Measurements from ENCODE around the gene PRDM15.

The PRDM15 gene

DNA sequence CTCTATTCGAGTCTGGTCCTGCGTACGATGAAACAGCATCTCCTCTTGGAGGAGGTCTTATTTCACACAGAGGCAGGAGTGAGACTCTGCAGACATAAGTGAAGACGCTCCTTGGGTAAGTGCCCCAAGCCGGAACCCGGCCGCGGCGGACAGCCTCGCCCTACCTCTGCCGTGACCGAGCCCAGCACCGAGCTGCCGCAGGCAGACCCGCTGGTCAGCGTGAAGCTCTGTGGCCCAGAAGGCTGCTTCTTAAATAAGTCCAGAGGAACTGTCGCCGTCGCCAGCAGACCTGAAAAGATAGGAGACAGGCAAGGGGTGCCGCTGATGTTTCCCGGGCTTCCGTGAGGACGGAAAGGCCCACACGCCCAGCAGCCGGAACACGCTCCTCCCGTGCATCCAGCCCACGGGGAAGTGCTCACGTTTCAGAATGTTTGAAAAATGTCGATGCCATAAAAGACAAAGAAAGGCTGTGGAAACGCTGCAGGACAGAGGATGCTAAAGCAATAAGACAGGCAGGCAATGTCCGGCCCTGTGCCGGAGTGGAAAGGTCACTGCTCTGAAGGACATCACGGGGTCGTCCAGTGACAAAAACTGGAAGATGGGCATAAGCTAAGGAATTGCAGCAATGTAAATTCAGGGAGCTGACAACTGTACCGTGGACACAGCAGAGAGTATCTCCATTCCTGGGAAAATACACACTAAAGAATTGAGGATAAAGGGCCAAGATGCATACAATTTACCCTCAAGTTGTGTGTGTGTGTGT is 28.5 kb upstream of the PRDM15 start:
- DNase-seq (ENCODE audit: low read depth): no peak

DNA sequence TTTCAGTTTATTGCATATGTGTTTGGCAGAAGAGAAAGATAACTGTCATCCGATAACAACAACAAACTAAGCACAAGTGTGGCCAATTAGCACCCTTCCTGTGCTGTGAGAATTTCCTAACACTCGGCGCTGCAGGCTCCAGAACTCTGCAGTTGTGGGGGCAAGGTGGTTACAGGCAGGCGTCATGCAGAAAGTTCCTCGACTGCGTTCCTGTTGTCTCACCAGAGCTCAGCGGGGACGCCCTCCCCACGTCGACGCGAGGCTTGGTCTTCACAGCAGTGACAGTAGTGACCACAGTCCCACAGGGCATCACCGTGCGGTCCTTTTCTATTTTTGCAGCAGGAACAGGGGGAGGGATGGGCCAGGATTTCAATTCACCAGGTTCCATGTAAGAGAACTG is 27.6 kb upstream of the PRDM15 start:
- no peak for DNase-seq (ENCODE audit: low read depth)

DNA sequence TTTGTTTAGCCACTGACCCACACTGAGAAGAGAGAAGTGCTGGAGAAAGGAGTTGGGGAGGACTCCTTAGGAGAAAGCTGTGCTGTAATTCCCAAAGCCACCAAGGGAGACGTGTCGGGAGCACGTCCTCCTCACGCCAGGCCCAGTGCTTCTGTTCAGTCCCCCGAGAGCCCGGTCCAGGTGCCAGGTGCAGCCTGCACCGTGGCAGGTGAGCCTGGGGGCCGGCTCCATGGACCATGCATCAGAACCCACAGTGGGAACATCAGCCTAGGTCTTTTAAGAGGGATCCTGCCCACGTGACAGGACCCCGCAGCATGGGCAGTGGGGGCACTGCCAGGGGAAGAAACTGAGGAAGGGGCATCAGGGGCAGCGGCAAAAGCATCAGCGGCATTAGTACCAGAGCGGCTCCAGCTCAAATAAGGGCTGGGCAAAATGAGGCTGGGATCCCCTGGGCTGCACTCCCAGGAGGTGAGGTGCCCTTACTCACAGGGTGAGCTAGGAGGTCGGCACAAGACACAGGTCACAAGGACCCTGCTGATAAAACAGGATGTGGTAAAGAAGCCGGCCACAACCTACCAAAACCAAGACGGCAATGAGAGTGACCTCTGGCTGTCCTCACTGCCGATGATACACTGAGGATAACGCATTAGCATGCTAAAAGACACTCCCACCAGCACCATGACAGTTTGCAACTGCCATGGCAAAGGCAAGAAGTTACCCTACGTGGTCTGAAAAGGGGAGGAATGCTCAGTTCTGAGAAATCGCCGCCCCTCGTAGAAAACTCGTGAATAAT is 24.6 kb upstream of the PRDM15 start:
- DNase-seq (ENCODE audit: low read depth): no peak

DNA sequence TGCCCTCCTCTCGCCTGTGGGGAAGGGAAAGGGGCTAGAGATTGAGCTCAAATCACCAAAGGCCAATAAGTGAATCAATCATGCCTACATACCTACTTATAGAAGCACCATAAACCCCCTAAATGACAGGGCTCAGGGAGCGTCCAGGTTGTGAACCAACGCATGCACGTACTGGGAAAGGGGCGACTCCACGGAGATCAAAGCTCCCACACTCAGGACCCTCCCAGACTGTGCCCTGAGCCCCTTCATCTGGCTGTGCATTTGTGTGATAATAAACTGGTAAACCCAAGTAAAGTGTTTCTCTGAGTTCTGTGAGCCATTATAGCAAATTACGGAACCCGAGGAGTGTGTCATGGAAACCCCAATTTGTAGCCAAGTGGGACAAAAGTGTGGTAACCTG is 23.8 kb upstream of the PRDM15 start:
- no peak for DNase-seq (ENCODE audit: low read depth)

DNA sequence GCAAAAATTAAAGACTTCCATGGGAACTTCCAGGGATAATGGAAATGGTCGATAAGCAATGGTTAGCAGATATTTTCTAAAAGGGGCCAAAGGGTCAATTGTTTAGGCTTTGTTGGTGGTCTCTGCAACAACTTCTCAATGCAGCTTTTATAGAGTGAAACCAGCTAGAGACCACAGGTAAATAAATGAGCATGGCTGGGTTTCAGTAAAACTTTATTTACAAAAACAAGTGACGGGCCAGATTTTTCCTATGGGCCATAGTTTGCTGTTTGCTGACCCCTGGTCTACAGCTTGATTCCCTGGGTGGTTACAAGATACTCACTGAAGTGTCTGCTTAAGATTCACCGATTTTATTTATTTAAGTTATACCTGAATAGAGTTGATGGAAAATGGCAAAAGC is 22.6 kb upstream of the PRDM15 start:
- DNase-seq (ENCODE audit: low read depth): no peak

DNA sequence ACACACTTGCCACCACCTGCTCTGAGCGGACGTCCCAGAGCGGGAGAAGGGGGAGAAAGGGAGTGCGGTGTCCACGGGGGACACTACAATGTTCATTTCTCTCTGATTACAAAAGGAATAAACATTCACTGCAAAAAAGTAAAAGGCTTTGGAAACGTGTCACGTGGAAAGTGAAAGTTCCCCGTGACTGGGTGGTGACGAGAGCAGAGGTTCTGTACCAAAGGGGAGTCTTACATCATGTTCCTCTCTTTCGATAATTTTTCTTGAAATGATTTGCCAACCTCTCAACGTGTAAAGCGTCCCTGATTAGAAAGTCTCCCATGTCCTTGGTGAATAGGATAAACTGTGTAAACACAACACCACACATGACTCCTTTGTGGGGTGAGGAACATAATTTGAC is 22.0 kb upstream of the PRDM15 start:
- no peak for DNase-seq (ENCODE audit: low read depth)

DNA sequence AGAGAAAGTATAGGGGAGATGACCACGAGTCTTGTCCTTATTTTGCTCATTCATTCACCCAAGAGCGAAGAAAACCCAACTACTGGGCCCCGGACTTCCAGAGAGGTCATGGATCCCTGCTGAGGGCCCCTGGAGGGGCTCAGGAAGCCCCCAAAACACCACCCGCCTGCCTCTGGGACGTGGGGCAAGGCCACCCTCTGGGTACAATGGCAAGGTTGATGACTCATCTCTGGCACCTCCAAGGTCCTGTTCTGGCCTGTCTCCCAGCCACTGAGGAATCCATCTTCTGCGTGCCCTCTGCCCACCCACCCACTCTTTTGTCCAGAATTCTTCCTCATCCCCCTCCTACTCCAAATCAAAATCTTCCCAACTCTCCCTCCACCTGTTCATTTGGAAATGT is 21.3 kb upstream of the PRDM15 start:
- DNase-seq (ENCODE audit: low read depth): no peak

DNA sequence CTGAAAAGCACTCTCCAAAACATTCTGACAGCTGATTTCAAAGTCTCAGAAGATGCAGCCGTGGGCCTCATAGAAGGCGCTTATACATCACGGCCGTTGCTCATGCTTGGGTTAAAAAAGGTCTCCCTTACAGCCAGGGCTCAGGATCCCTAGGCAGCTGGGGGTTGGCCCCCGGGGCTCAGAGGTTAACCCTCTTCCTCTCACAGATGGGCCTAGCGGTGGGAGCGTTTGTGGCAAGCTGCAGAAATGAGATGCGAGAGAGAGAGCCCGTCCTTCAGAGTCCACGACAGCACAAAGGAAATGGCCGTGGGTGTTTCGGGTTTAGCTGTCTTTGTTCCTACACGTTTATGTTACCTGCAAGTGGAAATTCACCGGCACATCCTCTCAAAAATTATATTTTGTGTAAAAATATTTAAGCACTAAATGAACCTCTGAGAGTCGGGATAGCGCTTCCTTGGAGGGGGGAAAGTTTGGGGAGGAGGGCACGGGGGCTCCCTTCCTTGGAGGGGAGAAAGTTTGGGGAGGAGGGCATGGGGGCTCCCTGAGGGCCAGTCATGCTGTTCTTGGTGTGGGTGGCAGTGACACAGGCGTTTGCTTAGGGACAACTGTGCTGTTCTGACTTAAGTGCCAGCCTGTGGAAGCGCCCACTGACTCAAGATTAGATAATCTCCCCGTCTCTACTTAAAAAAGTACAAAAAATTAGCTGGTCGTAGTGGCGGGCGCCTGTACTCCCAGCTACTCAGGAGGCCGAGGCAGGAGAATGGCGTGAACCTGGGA is 20.5 kb upstream of the PRDM15 start:
- no peak for DNase-seq (ENCODE audit: low read depth)

DNA sequence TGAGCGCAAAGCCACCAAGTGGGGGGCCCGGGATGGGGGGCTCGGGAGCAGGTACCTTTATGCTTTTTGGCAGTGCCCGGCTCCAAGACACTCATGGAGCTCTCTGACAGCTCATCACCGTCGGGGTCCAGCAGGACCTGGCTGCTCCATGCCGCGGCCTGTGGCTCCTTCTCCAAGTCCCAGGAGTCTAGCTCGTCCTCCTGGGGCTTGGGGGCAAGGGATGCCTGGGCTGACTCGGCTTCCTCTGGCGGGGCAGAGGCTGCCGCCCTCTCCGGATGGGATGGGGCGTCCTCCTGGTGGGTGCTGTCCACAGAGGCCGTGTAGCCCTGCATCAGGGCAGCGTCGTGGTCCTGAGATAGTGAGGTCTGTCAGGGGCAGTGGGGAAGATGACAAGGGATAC is 19.9 kb upstream of the PRDM15 start:
- no peak for DNase-seq (ENCODE audit: low read depth)

DNA sequence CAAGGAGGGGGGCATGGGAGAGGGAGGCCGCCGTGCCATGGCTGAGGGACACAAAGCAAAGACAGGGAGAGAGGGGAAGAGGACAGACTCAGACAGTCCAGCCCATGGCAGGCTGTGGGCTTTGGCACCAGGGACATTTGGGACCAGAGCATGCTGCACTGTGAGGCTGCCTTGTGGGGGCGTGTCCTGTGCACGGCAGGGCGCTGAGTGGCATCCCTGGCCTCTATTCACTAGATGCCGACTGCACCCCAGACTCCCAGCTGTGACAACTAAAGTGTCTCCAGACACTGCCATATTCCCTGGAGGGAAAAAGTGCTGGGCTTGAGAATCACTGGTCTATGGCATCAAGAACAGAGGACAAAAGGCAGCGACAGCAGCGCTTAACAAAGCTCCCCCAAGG is 18.6 kb upstream of the PRDM15 start:
- no peak for DNase-seq (ENCODE audit: low read depth)

DNA sequence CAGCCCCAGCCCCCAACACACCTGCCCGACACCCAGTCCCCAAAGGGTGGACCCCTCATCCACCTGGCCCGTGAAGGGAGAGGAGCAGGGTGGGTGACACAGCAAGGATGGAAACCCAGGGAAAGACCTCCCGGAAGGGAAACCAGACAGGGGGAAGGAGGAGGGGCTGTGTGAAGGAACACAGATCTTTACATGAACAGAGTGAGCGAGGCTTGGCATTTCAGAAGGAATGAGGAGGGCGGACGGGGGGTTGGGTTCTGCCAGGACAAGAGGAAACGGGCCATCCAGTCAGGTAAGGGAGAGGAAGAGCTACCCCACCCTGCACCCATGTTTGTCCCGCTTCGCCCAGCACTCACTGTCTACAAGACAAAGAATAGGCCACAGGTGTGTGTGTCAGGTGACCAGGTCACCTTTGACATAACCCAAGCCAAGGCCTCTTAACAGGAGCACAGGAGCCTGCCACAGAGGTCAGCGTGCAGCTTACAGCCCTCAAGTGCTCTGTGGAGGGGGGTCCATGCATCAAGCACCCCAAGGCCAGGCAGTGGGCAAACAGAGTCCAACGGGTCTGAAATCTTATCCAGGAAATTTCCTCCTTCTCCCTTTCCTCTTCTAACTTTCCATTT is 18.0 kb upstream of the PRDM15 start:
- DNase-seq (ENCODE audit: low read depth): no peak

DNA sequence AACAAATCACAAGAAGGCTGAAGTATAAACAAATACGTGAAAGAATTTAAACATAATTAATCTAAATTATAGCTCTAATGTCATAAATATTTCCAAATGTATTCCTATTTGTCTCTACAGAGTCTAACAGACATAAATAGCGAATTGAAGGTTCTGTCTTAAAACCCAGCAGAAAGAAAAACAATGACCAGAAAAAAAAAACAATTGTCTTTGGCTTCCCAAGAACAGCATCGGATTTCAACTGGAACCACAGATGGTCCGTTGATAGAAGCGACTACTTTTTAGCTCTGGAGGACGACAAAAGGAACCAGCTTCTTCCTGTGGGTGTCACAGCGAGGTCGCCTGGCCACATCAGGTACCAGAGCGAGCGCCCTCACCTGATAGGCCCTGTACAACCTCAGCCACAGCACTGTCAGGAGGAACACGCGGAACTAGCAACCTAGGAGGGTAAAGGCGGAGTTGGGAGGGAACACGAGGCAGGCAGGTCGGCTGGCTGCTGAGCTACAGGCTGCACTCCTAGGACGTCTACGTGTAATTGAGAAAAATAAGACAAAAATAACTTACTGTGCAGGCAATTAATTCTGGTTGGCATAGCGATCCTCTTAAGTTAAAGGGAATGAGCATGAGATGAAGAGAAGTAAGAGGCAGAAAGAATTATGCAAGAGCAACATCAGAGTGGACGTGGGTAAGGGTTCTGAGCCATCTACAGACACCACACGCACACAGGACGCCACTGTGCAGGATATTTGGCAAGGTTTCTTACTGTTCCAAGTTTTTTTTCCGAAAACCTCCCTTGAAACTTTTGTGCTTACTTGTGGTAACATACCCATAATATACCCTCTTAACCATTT is 16.7 kb upstream of the PRDM15 start:
- peak; percentile 50 for DNase-seq (ENCODE audit: low read depth)

DNA sequence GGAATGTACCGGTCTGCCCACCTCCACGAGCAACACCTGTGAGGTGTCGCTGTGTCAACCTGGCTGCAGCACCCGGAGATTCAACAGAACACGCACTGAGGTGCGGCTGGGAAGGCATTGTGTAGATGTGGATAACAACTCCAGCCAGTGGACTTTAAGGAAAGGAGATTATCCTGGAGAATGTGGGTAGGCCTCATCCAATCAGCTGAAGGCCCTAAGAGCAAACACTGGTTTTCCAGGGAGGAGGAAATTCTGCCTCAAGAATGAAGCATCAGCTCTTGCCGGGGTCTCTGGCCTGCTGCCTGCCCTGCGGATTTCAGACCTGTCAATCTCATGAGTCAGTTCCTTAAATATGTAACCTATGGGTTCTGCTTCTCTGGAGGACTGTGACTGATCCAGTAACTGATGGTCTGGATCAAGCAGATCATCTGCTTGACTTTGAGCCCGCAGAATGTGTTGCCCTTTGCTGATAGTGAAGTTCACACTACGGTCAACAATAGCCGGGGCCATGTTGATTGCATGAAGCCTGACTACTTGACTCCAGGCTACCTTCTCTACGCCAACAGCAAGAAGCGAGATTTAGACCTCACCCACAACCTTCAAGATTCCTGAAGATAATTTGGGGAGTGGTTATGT is 15.9 kb upstream of the PRDM15 start:
- DNase-seq (ENCODE audit: low read depth): no peak

DNA sequence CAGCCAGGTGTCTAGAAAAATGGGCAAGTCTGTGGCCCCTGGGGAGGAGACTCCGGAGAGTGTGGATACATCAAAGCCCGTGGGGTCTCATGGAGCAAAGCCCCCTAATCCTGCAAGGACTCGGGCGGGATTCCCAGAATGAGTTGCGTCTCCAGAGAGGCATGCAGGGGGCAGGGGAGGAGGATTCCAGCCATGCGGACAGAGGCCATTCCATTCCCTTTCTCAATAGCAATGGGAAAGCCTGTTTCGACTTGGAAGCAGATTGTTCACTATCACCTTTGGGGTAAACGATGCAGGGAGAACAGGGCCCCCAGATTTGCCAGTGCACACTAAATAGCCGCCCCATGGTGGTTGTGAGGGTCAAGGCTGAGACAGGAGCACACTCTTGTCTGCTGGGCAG is 15.4 kb upstream of the PRDM15 start:
- no peak for DNase-seq (ENCODE audit: low read depth)

DNA sequence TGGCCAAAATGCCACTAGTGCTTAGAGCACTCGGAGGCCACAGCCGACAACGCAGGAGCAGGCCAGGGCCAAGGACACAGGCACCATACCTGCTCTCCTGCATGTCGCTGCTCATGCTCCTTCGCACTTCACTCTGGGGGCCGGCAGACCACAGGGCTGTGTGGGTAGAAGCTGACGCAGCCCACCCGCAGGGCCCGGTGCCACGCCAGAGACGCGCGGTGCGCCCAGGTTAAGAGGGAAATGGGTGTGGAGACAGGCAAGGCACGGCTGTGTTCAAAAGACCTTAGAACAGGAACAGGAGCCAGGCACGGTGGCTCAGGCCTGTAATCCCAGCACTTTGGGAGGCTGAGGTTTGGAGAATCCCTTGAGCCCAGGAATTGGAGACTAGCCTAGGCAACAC is 13.6 kb upstream of the PRDM15 start:
- DNase-seq (ENCODE audit: low read depth): no peak

DNA sequence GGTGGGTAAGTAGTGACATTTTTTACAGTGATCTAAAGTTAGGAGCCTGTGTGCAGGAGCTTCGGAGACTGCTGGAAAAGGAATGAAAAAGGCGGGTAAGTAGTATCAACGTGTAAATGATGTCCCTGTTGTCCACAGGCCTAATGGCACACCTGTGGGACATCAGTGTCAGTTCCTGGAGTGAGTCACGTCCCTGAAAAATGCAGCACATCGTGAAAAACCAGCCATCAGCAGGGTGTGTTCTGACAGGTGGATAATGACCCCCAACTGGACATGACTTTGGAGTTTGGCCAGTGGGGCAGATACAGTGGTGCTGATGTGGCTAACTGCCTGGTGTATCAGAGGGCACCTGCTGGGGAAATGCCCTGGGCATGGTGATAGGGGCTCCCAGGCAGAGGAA is 12.0 kb upstream of the PRDM15 start:
- DNase-seq (ENCODE audit: low read depth): no peak

DNA sequence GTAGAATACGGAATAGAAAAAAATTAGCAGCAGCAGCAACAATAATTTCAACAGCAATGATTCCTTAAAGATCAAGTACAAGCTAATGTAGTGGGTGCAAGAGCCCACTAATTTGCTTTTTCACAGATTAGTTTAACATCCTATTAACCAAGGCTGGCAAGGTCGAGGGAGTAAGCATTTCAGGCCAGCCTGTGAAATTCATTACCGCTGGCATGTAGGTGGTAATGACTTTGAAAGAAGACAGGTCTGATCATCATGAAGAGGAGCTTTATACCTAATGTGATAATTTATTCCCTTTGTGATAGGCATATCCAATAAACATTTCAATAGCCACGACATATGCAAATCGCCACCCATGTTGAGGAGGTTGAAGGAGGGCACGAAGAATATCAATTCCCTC is 11.2 kb upstream of the PRDM15 start:
- DNase-seq (ENCODE audit: low read depth): no peak

DNA sequence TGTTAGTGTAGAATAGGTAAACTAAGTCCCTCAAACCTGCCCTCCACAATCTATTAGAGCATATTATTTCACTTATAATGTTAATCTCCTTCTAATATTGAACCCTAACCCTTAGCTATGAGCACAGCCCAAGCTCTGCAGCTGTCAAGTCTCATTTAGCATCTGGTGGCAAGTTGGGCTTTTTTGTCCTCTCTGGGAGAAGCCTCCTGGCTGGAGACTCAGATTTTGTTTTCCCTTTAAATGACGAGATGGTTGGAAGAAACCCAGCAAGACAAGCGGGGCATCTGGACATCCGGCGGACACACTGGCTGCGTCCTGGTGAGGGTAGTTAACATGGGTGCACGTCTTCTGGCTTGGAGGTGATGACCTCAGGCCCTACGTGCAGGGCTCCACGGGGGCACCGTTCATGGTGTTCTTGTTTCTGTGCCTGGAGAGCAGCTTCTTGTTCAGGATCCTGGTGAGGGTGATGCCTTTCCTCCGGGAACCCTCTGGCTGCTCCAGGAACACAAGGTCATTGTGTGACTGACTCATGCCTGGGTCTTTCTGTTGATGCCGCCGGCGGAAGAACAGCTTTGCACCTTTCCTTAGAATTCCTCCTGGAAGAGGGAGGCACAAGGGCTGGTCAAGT is 9.7 kb upstream of the PRDM15 start:
- DNase-seq (ENCODE audit: low read depth): no peak

DNA sequence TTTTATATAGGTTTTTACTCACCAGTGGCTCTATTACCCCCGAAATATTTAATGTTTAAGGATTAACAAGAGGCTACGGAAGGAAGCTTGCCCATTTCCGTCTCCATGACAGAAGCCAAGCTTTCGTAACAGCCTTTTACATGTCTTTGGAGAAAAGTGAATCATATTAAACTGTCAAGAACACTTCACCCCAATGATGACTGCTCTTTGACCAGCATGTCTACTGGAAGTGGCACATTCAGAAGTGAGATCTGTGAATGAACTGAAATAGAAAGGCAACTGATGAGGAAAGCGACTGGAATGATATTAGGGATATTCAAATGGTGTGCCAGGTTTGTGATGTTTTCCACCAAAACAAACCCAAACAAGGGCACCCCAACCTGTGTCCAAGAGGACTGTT is 8.5 kb upstream of the PRDM15 start:
- DNase-seq (ENCODE audit: low read depth): no peak

DNA sequence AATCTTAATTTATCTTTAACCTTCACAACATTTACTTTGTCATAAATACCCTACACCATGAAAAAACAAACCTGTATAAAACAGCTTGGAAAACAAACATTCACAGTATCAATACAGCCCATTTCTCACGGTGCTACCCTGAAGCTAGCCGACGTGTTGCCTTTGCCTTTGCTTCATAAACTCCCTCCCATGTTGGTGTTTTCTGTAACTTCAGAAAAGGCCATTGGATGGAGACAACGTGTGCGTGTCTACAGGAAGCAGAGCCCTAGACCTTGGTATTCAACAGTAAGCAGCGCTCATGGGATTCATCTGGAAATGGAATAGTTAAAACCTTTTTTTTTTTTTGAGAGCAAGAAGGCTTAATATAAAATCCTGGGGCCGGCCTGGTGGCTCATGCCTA is 7.2 kb upstream of the PRDM15 start:
- no peak for DNase-seq (ENCODE audit: low read depth)
